ES-I3 (cell line): ENCODE measurements around the gene CCS.
A peak's percentile ranks its signal among the peaks of the same experiment; 100 is the strongest.
"Not testable (repeated sequence)": the region's sequence is repeated elsewhere in the genome, so short reads cannot be mapped to it uniquely, and the experiment has no call there.

ENCODE experiments used
- H3K36me3 ChIP-seq: 2 replicates; pipeline ENCODE4 v1.6.1; 2013; ENCODE audit warnings: mild to moderate bottlenecking, low read length, control low read depth, moderate library complexity; ENCODE audit not compliant: insufficient read depth
- H3K4me1 ChIP-seq: 2 replicates; pipeline ENCODE4 v1.6.1; 2013; ENCODE audit warnings: mild to moderate bottlenecking, control low read depth, low read length; ENCODE audit not compliant: insufficient read depth
- H3K9ac ChIP-seq: 2 replicates; pipeline ENCODE4 v1.6.1; 2013; ENCODE audit warnings: low read depth, mild to moderate bottlenecking, low read length, moderate library complexity
- H3K9me3 ChIP-seq: 2 replicates; pipeline ENCODE4 v1.6.1; 2013; ENCODE audit warnings: mild to moderate bottlenecking, low read length, moderate library complexity; ENCODE audit not compliant: control insufficient read depth, insufficient read depth

Gene CCS

DNA sequence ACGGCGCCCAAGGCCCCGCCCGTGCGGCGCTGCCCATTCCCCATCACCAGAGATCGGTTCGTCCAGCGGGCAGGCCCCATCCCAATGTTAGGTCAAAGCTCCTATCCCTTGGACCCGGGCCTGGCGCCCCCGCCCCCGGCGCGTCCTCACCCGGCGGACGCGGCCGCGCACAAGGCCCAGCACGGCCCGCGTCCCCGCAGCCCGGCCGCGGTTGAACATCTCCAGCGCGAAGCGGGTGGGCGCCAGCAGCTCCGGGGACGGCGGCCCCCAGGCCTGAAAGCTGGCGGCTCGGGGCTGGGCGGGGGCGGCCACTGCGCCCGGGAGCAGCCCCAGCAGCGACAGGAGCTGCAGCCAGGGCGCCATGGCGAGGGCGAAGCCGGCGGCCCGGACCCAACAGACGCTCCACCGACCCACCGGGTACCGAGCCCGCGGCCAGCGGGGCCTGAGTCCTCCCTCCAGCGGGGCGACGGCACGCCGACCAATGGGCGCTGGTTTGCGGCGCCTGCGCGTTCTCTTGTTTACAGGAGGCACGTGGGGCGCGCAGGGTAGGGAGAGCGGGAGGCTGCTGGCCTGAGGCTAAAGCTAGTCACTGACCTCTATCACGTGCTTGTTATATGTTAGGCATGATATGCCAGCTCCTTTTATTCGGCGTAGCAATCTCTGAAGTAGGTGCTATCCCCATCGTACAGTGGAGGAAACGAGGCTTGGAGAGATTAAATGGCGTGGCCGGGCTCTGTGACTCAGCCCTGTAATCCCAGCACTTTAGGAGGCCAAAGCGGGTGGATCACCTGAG is 24.7 kb upstream of the CCS start, which contains the start of gene CTSF:
CTSF (minus strand) TSS at position 483 of the 793 bp plus-strand sequence; CDS start at position 363, 120 bp downstream.
- H3K36me3 ChIP-seq, result no peaks in the 10 kb centered on the region
- H3K4me1 ChIP-seq, result peaks cover 15% of the 10 kb centered on the region
- peak within 1 kb of the TSS; percentile 36; the same call in 1 of the 2 replicates for H3K9ac ChIP-seq
- no peaks in the 10 kb centered on the region; the same call in 1 of the 2 replicates for H3K9me3 ChIP-seq

DNA sequence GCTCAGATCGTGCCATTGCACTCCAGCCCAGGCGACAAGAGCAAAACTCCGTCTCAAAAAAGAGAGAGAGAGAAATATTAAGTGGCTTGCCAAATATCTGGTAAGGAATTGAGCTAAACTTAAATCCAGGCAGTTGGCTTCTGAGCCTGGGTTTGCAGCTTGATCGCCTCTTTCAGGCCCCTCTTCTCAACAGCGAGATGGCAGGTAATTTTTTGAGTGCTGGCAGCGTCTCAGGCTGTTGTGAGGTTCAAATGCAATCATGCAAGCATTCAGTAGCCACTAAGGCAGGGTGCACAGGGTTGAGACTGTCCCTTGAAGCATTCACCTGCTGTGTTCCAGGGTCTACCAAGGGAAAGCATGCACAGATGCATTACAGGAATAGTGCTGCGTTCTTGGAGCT is 23.9 kb upstream of the CCS start:
- Histone ChIP-seq H3K36me3 (no peaks in the 10 kb centered on the region), H3K4me1 (peaks cover 15% of the 10 kb centered on the region), H3K9ac (no peak overlapping the region), H3K9me3 (no peaks in the 10 kb centered on the region; the same call in 1 of the 2 replicates)

DNA sequence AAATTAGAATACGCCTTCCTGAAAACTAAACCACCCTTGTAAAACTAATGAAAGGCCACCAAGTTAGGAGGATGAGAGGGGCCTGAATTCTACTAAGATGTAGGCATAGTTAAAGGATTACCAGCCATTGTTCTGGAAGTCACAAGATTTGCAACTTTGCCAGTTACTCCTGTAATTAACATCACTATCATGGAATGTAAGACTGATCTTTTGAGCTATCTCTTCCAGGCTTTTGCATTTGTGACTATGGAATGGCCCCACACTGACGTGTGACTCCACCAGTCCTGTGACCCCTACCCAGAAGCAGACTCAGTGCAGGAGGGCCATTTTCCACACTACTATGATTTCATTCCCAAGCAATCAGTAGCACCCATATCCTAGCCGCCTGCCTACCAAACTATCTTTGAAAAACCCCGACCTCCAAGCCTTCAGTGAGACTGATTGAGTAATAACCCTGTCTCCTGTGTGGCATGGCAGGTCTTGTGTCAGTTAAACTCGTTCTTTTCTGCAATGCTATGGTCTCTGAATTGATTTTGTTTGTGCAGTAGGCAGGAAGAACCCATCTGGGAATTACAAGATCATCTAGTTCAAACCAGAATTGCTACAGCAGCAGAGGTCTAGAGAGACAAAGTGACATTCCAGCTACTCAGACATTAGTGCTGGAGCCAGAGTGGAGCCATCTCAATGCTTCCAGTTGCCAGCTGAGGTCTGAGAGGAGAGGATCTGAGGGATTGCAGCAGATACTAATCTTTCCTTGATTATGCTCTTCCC is 22.7 kb upstream of the CCS start:
- Histone ChIP-seq H3K9ac (no peak overlapping the region), H3K36me3 (no peaks in the 10 kb centered on the region)

DNA sequence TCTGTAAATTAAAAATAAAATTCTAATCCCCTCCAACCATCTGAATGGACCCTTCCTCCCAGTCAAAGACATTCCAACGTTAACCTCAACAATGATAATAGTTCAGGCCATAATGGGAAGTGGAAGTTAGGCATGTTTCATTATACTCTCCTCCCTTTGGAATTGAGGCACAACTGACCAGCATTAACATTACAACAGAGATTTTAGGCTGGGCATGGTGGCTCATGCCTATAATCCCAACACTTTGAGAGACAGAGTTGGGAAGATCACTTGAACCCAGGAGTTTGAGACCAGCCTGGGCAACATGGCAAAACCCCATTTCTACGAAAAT is 22.2 kb upstream of the CCS start:
- peaks cover 15% of the 10 kb centered on the region for H3K4me1 ChIP-seq
- H3K36me3 ChIP-seq, result no peaks in the 10 kb centered on the region
- no peak overlapping the region for H3K9ac ChIP-seq
- H3K9me3 ChIP-seq, result no peaks in the 10 kb centered on the region; the same call in 1 of the 2 replicates

More for the DNA sequence above, 22.7 kb upstream of the CCS start:
- no peaks in the 10 kb centered on the region; the same call in 1 of the 2 replicates for H3K9me3 ChIP-seq
- H3K4me1 ChIP-seq, result peaks cover 15% of the 10 kb centered on the region

DNA sequence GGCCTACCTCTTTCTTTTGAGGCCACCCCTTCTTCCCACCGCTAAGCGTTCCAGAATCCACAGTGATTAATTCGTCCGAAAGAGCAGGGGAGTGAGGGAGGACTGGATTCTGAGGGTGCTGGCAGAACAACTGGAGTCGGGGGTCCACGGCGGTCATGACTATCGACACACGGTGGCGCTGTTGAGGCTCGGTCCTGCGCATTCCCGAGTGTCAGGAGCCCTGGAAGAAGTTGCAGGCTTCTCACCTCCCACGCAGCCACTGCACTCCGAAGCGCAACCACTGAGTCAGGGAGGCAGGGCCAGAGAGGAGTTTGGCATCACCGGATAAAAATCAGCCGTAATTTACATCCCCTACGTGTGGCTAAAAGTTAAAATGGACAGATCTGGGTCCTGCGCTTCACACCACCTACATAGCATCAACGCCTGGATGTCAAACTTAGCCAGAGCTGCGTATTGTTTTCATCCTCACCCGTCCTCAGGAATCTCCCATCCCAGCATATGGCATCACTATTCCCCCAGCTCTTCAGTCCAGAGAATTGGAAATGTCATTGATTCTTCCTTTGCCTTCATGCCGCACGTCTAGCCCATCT is 13.9 kb upstream of the CCS start:
- Histone ChIP-seq H3K4me1 (no peaks in the 10 kb centered on the region), H3K36me3 (no peaks in the 10 kb centered on the region), H3K9ac (no peak overlapping the region), H3K9me3 (0 out of 2 replicates have a peak, but pooled peaks cover 2% of the 10 kb centered on the region)

DNA sequence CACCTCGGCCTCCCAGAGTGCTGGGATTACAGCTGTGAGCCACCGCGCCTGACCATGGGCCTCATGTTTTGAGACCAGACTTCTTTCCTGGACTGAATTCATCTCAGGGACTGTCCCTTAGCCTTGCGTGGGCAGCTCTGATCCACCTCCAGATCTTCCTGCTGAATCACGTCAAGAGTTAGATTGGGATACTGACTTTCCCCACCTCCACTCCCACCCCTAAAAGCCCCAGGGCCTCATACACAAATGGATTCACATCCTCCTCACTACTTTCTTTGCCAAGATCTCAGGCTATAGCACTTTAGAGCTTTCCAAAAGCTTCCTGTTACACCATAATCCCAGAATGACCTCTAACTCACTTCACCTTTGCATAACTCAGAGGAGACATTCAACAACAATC is 12.2 kb upstream of the CCS start:
- Histone ChIP-seq H3K9me3 (0 out of 2 replicates have a peak, but pooled peaks cover 2% of the 10 kb centered on the region), H3K9ac (no peak overlapping the region), H3K4me1 (no peaks in the 10 kb centered on the region), H3K36me3 (no peaks in the 10 kb centered on the region)

DNA sequence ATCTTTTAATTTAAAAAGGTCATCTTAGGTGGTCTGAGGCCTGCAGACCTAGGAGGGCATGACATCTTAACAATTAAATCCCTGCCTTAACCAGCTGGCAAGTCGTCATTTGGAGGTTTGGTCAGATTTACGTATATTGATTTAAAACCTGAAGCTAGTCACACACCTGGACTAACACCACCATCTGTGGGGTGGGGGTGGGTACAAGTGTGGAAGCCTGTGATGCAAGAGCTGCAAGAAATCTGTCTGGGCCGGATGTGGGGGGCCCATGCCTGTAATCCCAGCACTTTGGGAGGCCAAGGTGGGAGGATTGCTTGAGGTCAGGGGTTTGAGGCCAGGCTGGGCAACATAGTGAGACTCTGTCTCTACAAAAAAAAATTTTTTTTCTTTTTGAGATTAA is 11.7 kb upstream of the CCS start:
- H3K9me3 ChIP-seq, result 0 out of 2 replicates have a peak, but pooled peaks cover 2% of the 10 kb centered on the region
- H3K4me1 ChIP-seq, result no peaks in the 10 kb centered on the region
- H3K36me3 ChIP-seq, result no peaks in the 10 kb centered on the region
- no peak overlapping the region for H3K9ac ChIP-seq

DNA sequence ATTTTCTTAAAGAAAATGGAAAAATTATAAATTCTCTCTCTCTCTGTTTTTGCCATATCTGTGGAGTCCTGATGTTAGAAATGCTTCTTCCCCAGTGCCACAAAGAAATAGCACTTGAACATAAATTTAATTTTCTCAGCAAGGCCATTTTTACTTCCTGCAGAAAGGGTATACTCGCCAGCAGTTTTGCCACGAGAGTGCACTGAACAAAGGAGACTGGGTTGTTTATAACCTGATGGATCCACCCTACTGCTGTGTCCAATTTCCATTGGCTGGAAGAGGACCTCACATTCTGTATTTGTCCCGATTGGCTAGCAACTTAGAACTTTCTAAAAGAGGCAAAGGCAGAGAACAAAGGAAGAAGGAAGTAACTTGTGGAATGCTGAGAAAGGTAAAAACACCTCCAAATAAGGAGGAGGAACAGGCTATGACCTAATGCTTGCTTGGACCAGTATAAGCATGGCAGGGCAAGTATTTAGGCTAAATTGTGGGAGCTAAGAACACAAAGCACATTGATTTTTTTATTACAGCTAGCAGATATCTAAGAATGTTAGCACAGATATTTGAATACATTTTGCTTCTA is 10.3 kb upstream of the CCS start:
- not testable (repeated sequence) for H3K36me3 ChIP-seq, H3K9ac ChIP-seq, H3K4me1 ChIP-seq, H3K9me3 ChIP-seq

DNA sequence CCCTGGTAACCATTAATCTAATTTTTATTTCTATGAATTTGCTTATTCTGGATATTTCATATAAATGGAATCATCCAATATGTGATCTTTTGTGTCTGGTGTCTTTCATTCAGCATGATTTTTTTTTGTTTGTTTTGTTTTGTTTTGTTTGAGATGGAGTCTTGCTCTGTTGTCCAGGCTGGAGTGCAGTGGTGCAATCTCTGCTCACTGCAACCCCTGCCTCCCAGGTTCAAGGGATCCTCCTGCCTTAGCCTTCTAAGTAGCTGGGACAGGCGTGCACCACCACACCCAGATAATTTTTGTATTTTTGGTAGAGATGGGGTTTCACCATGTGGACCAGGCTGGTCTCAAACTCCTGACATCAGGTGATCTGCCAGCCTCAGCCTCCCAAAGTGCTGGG is 7.5 kb upstream of the CCS start:
- H3K36me3 ChIP-seq, H3K9ac ChIP-seq: not testable (repeated sequence)

DNA sequence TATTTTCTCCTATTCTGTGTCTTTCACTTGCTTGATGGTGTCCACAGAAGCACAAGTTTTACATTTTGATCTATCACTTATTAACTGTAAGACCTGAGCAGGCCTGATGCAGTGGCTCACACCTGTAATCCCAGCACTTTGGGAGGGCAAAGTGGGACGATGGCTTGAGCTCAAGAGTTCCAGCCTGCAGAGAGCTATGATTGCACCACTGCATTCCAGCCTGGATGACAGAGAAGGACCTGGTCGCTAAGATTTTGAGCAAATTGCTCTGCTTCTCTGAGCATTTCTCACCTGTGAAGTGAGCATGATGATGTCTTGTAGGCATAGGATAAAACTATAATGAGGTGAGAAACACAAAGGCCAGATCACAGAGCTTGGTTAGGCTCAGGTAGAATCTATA is 6.8 kb upstream of the CCS start:
- H3K4me1 ChIP-seq, result no peaks in the 10 kb centered on the region
- H3K9ac ChIP-seq, result no peak overlapping the region
- H3K36me3 ChIP-seq, result no peaks in the 10 kb centered on the region
- peaks cover 2% of the 10 kb centered on the region; the same call in 1 of the 2 replicates for H3K9me3 ChIP-seq

More for the DNA sequence above, 7.5 kb upstream of the CCS start:
- not testable (repeated sequence) for H3K4me1 ChIP-seq, H3K9me3 ChIP-seq

DNA sequence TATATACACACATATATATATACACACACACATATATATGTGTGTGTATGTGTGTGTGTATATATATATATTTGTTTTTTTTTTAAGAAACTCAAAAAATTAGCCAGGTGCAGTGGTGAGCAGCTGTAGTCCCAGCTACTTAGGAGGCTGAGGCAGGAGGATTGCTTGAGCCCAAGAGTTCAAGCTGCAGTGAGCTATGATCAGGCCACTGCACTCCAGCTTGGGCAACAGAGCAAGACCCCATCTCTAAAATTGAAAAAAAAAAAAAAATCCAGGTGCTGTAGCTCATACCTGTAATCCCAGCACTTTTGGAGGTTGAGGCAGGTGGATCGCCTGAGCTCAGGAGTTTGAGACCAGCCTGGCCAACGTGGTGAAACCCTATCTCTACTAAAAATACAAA is 3.7 kb upstream of the CCS start:
- not testable (repeated sequence) for H3K36me3 ChIP-seq, H3K9ac ChIP-seq, H3K9me3 ChIP-seq, H3K4me1 ChIP-seq

DNA sequence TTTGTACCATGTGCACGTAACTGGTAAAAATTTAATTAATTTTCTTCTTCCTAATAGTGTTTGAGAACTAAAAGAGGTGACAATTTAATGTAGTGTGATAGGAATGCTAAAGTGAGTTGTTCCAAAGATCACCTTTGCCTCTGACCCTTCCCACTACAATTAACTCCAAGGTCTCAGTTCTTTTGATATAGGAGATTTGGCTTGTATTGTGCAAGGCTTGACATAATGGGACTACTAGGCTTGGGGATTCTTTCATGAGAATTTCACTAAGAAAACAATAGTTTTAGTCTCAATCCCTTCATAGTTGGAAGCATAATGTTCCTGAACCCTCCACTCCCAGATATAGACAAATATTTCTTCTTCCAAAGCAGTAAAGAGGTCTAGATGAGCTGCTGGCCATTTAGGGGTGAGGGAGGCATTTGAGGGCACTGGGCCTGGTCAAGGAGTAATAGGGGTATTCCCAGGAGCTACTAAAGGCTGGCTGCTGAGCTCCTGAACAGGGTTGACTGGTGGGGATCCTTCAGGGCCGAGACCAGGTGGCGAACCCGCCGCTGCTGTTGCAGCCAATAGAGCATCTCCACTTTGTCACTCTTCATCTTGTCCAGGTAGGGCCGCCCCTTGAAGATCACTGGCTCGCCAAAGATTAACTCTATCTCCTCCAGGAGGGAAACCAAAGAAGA is 2.8 kb upstream of the CCS start:
- no peaks in the 10 kb centered on the region for H3K36me3 ChIP-seq
- H3K4me1 ChIP-seq, result no peaks in the 10 kb centered on the region
- H3K9me3 ChIP-seq, result no peaks in the 10 kb centered on the region; the same call in 1 of the 2 replicates
- no peak overlapping the region for H3K9ac ChIP-seq

DNA sequence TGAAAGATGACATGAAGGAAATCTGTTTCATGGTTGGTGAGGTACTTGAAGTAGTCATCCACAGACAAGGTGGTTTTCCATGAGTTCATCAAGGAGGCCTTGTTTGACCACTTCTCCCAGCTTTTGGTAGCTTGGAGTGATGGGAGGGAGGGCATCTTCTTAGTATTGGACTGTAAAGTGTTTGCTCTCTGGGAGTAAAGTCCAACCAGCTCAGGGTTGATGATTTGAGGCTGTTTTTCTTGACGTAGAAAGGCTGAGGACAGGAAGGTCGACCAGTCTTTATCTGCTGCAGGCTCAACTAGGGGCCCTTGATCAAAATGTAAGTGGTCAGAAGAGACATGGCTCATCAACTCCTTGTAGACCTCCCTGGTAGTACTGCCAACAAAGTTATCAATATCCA is 1.8 kb upstream of the CCS start:
- no peaks in the 10 kb centered on the region for H3K4me1 ChIP-seq
- H3K9ac ChIP-seq, result no peak overlapping the region
- no peaks in the 10 kb centered on the region for H3K36me3 ChIP-seq
- no peaks in the 10 kb centered on the region; the same call in 1 of the 2 replicates for H3K9me3 ChIP-seq

DNA sequence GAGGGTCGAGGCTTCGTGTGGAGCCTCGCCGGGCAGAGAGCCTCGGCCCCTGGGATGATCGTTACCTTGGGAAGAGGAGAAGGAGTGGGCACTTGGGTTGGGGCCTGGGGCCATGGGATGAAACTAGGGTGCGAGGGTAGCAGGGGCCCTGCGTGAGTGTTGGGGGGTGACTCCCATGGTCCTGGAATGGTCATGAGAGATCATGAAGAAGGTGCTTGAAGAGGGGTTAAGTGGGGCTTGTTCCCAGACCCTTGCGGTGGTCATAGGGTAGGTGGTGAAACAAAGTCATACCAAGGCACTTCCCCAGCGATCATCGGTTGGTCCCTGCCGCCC is 284 bp downstream of the CCS start:
- no peaks in the 10 kb centered on the region for H3K4me1 ChIP-seq
- H3K9me3 ChIP-seq, result no peaks in the 10 kb centered on the region; the same call in 1 of the 2 replicates
- H3K9ac ChIP-seq, result peak overlapping the region; percentile 71
- no peaks in the 10 kb centered on the region for H3K36me3 ChIP-seq
